HepG2 (cell line): ENCODE measurements around the gene CCDC91. TPM values are rescaled to one million over a fixed set of nuclear protein-coding genes. Genes with fewer than 3 reads are reported as not detected.

ENCODE experiments used
- ATAC-seq: fragments of 200-7000 bp; cut with Tn5 transposase; 3 replicates; pipeline ENCODE4 v1.9.1; 2020; ENCODE audit warnings: mild to moderate bottlenecking, moderate library complexity
- BruUV-seq: library from RNA; stranded (reverse); fragments of 400-500 nt; replicated peaks from 2 replicates; lab custom pipeline; 2021; lab: Mats Ljungman, UMichigan
- CTCF ChIA-PET: fragments of 300-600 bp; formaldehyde crosslinking; extraction: SDS; loops from one replicate; lab custom pipeline; 2021; ENCODE audit warnings: low total read pairs, inconsistent platforms, low intra/inter-chr PET ratio; lab: Yijun Ruan, JAX
- POLR2A ChIA-PET: fragments of 350-600 bp; sonication (Branson Sonifier 250); formaldehyde crosslinking; loops from one replicate; lab custom pipeline; 2020; ENCODE audit warnings: antibody characterized with exemption, inconsistent platforms; lab: Yijun Ruan, JAX
- DNase-seq: peaks from one replicate; pipeline ENCODE4 v3.0.0-alpha.2; 2015; ENCODE audit warnings: low spot score
- FAIRE-seq: peaks from 3 replicates; lab custom pipeline; 2011; peaks lifted over from hg19 to GRCh38; lab: Jason Lieb, UNC
- H2AFZ ChIP-seq: one replicate; pipeline ENCODE4 v1.6.1; 2011; ENCODE audit warnings: low read length, inconsistent platforms
- H3K27ac ChIP-seq: fragments of 300-600 bp; 3 replicates; pipeline ENCODE4 v1.8.0; 2011; ENCODE audit warnings: mixed run types, mild to moderate bottlenecking, mixed read lengths, low read length, inconsistent platforms; ENCODE audit not compliant: insufficient read depth; ENCODE audit errors: extremely low read length
- H3K27me3 ChIP-seq, 2 experiments: fragments of 200-600 bp in 1 of 2; 2 replicates in 1 of 2; 3 replicates in 1 of 2; pipeline versions ENCODE4 v1.6.0 to v1.8.0; 2011; ENCODE audit warnings: low read length in 2 of 2, mild to moderate bottlenecking in 2 of 2, moderate library complexity in 2 of 2, inconsistent platforms in 1 of 2; ENCODE audit not compliant: insufficient read depth in 2 of 2, control insufficient read depth in 1 of 2
- H3K36me3 ChIP-seq, 2 experiments: fragments of 200-600 bp in 1 of 2; replicated peaks in 1 of 2; 2 replicates in 1 of 2; 3 replicates in 1 of 2; pipeline versions ENCODE4 v1.5.1 to v1.8.0; 2011; ENCODE audit warnings: low read length in 2 of 2, inconsistent platforms in 1 of 2; ENCODE audit not compliant: insufficient read depth in 2 of 2, control insufficient read depth in 1 of 2
- H3K4me1 ChIP-seq: 2 replicates; pipeline ENCODE4 v1.5.1; 2012; ENCODE audit warnings: low read length, inconsistent platforms; ENCODE audit not compliant: insufficient read depth
- H3K4me2 ChIP-seq: 2 replicates; pipeline ENCODE4 v1.6.0; 2011; ENCODE audit warnings: low read depth, low read length, inconsistent platforms
- H3K4me3 ChIP-seq, 3 experiments: fragments of 200-600 bp in 1 of 3; sonication (generic), shearing (Covaris generic) in 1 of 3; replicated peaks in 1 of 3; 2 replicates each; pipeline ENCODE4 v1.5.1; 2011 to 2016; ENCODE audit warnings: low read length in 3 of 3, inconsistent platforms in 2 of 3, low read depth in 2 of 3, mild to moderate bottlenecking in 2 of 3, control low read depth in 1 of 3, mixed read lengths in 1 of 3; ENCODE audit not compliant: insufficient read depth in 1 of 3
- H3K79me2 ChIP-seq: one replicate; pipeline ENCODE4 v1.6.1; 2011; ENCODE audit warnings: low read length, inconsistent platforms; ENCODE audit not compliant: insufficient read depth
- H3K9ac ChIP-seq: 2 replicates; pipeline ENCODE4 v1.6.0; 2011; ENCODE audit warnings: mild to moderate bottlenecking, low read depth, low read length, inconsistent platforms; ENCODE audit not compliant: insufficient read depth
- H3K9me3 ChIP-seq: 2 replicates; pipeline ENCODE4 v1.5.1; 2012; ENCODE audit warnings: mild to moderate bottlenecking, low read length
- H4K20me1 ChIP-seq: 2 replicates; pipeline ENCODE4 v1.6.0; 2011; ENCODE audit warnings: inconsistent platforms, mild to moderate bottlenecking, low read length, moderate library complexity; ENCODE audit not compliant: insufficient read depth
- AFF4 ChIP-seq: sonication (generic); formaldehyde crosslinking; IDR thresholded peaks from 2 replicates; pipeline ENCODE4 v1.4.0; 2020; ENCODE audit warnings: missing genetic modification reagents
- CBX1 ChIP-seq: IDR thresholded peaks from one replicate; pipeline ENCODE4 v1.6.1; 2016; ENCODE audit warnings: antibody characterized with exemption, low read depth
- GTF3A ChIP-seq: sonication (generic); formaldehyde crosslinking; conservative IDR thresholded peaks from 2 replicates; pipeline ENCODE4 v1.4.0; 2020; ENCODE audit warnings: mild to moderate bottlenecking, missing genetic modification reagents
- MBD4 ChIP-seq: IDR thresholded peaks from 2 replicates; pipeline ENCODE4 v1.6.1; 2012; ENCODE audit warnings: low read length, inconsistent platforms, borderline replicate concordance
- NFE2L1 ChIP-seq: sonication (generic); formaldehyde crosslinking; IDR thresholded peaks from 2 replicates; pipeline ENCODE4 v1.4.0; 2020; ENCODE audit warnings: missing genetic modification reagents, mild to moderate bottlenecking, borderline replicate concordance
- SIX4 ChIP-seq: sonication (generic); formaldehyde crosslinking; IDR thresholded peaks from 2 replicates; pipeline ENCODE4 v1.4.0; 2020; ENCODE audit warnings: missing genetic modification reagents
- SMC3 ChIP-seq: IDR thresholded peaks from 2 replicates; pipeline ENCODE4 v1.6.1; 2011; ENCODE audit warnings: low read length, improper control_type of control experiment
- TCF12 ChIP-seq, 2 experiments: fragments of 450-650 bp in 1 of 2; sonication (generic) in 1 of 2; formaldehyde crosslinking in 1 of 2; IDR thresholded peaks; 2 replicates each; pipeline versions ENCODE4 v1.6.1 to v1.8.0; 2017 to 2022; ENCODE audit warnings: antibody characterized with exemption in 1 of 2, mild to moderate bottlenecking in 1 of 2, missing genetic modification reagents in 1 of 2, moderate library complexity in 1 of 2
- TEF ChIP-seq: sonication (generic); formaldehyde crosslinking; IDR thresholded peaks from 2 replicates; pipeline ENCODE4 v1.5.0; 2020; ENCODE audit warnings: missing genetic modification reagents
- ZC3H4 ChIP-seq: sonication (generic); formaldehyde crosslinking; IDR thresholded peaks from 2 replicates; pipeline ENCODE4 v1.4.0; 2020; ENCODE audit warnings: missing genetic modification reagents, borderline replicate concordance
- ZFP37 ChIP-seq: sonication (generic); formaldehyde crosslinking; IDR thresholded peaks from 2 replicates; pipeline ENCODE4 v1.4.0; 2020; ENCODE audit warnings: missing genetic modification reagents, borderline replicate concordance
- ZNF180 ChIP-seq: sonication (generic); formaldehyde crosslinking; IDR thresholded peaks from 2 replicates; pipeline ENCODE4 v1.4.0; 2020; ENCODE audit warnings: low read depth, missing genetic modification reagents, borderline replicate concordance
- ZNF350 ChIP-seq: sonication (generic); formaldehyde crosslinking; IDR thresholded peaks from 2 replicates; pipeline ENCODE4 v1.4.0; 2020; ENCODE audit warnings: mild to moderate bottlenecking, low read depth, missing genetic modification reagents, borderline replicate concordance
- WGBS: methylation state at CpG from one replicate; pipeline ENCODE4 v1.1.6; 2017; ENCODE audit warnings: low lambda C conversion rate; 5-methylcytosine and 5-hydroxymethylcytosine counted together
- in situ Hi-C: cut with HindIII; loops from 2 replicates; pipeline ENCODE4 v1.10.0; 2017; ENCODE audit warnings: low pct_unique_long_range_greater_than_20kb; ENCODE audit not compliant: extremely low pct_ligation_motif_present
- intact Hi-C: fragments of 100-400 bp; cut with micrococcal nuclease; formaldehyde crosslinking; loops from one replicate; pipeline ENCODE4 v1.10.0; 2022; ENCODE audit not compliant: unreplicated experiment
- polyA plus RNA-seq, 8 experiments: library from polyadenylated mRNA; depleted of rRNA in 3 of 8; stranded (reverse) in 7 of 8; unstranded in 1 of 8; fragments of >200 nt; fragmentation: Illumina TruSeq in 4 of 8; extraction: Trizol in 4 of 8; gene quantifications; 2 replicates each; pipeline versions ENCODE4 v1.2.1 to v1.2.3, GENCODE V29; 2011 to 2016; ENCODE audit warnings: low read depth in 4 of 8, missing spikeins in 1 of 8, mixed read lengths in 1 of 8; ENCODE audit not compliant: insufficient read depth in 1 of 8
- total RNA-seq, 5 experiments: library from RNA; depleted of rRNA; stranded (reverse); fragments of >200 nt; fragmentation: Illumina TruSeq; extraction: Trizol; gene quantifications; 2 replicates each; pipeline ENCODE4 v1.2.3, GENCODE V29; 2016; ENCODE audit warnings: low read depth in 1 of 5

The CCDC91 gene
- total and polyA plus RNA-seq, 2 of the 13 experiments (the other 11 are each of a cell fraction or from before 2014, with no cell fraction given), result 9.8 to 15.8 TPM

GRCh38 chr12:28582672-28583376 is 392.6 kb downstream of the CCDC91 start:
- Histone ChIP-seq H3K27me3 (no peaks in the 10 kb centered on the region; a peak in 1 of 5 replicates), H3K9me3 (no peaks in the 10 kb centered on the region), H4K20me1 (no peaks in the 10 kb centered on the region), H2AFZ (no peak overlapping the region), H3K4me3 (no peak overlapping the region), H3K4me2 (no peak overlapping the region), H3K9ac (no peak overlapping the region), H3K4me1 (no peaks in the 10 kb centered on the region), H3K27ac (no peak overlapping the region), H3K79me2 (no peaks in the 10 kb centered on the region), H3K36me3 (no peaks in the 10 kb centered on the region)
- WGBS, result 33% methylated on average over 6 of the region's 6 CpGs
- no TSS peak for BruUV-seq
- ChIA-PET CTCF (no interaction called here), POLR2A (no interaction called here)
- no peak for FAIRE-seq
- no peak for TF ChIP-seq GTF3A
- TF ChIP-seq TEF (CRISPR knock-in tag), result no peak
- TF ChIP-seq NFE2L1 (CRISPR knock-in tag), result no peak
- TF ChIP-seq AFF4, result no peak
- TF ChIP-seq SMC3, result no peak
- TF ChIP-seq ZNF180 (CRISPR knock-in tag), result no peak
- no peak for TF ChIP-seq CBX1
- TF ChIP-seq MBD4, result no peak
- TF ChIP-seq ZFP37, result no peak
- TF ChIP-seq TCF12 (IDR thresholded peaks at IDR 0.05), result no peak
- no peak for TF ChIP-seq TCF12 (CRISPR knock-in tag; IDR thresholded peaks at IDR 0.05)
- no peak for TF ChIP-seq ZNF350
- no peak for TF ChIP-seq SIX4 (CRISPR knock-in tag)
- TF ChIP-seq ZC3H4 (CRISPR knock-in tag), result no peak
- no peak for DNase-seq
- in situ Hi-C loops, result no loop called here
- intact Hi-C loops, result no loop called here
- ATAC-seq, result no peak
